Mammary epithelial cell (primary cell): ENCODE measurements around the gene MATN4.

Source experiments
- CTCF ChIP-seq, 2 donors: IDR thresholded peaks in 1 of 2; conservative IDR thresholded peaks in 1 of 2; 2 replicates each; pipeline ENCODE4 v1.5.1; 2011 to 2012; ENCODE audit warnings: inconsistent platforms in 2 of 2, low read length in 2 of 2, mild to moderate bottlenecking in 2 of 2, control low read depth in 1 of 2, low read depth in 1 of 2; ENCODE audit not compliant: insufficient read depth in 1 of 2; ENCODE audit errors: extremely low read depth in 1 of 2
- EZH2 ChIP-seq: IDR thresholded peaks from 2 replicates; pipeline ENCODE4 v1.6.1; 2012; ENCODE audit warnings: low read length, inconsistent platforms, borderline replicate concordance

GRCh38 chr20:45341939-45342854 lies 34.1 kb upstream of the MATN4 start:
- TF ChIP-seq CTCF (conservative IDR thresholded peaks at IDR 0.05 in 1 of 2, IDR thresholded peaks at IDR 0.05 in 1 of 2; ENCODE audit: extremely low read depth in 1 of 2, insufficient read depth in 1 of 2, low read depth in 1 of 2, low read length in 2 of 2) (no peak), EZH2 (no peak)
